NCI-H774 (cell line): Measurements from ENCODE around the gene RGPD3.
"Not testable (repeated sequence)": the region's sequence is repeated elsewhere in the genome, so short reads cannot be mapped to it uniquely, and the experiment has no call there.

ENCODE experiments used
- DNase-seq: peaks from one replicate; lab custom pipeline; 2025; lab: John Stamatoyannopoulos, UW

RGPD3 gene

GRCh38 chr2:106468107-106468506 lies at the start of gene RGPD3:
TSS of gene RGPD3 (minus strand) at chr2:106468413. CDS start at chr2:106468288, 125 bp downstream.
- not testable (repeated sequence) for DNase-seq

GRCh38 chr2:106517329-106517728 lies 49.1 kb upstream of the RGPD3 start:
- DNase-seq = no peak

GRCh38 chr2:106516864-106517263 lies 48.7 kb upstream of the RGPD3 start:
- DNase-seq = no peak

DNA sequence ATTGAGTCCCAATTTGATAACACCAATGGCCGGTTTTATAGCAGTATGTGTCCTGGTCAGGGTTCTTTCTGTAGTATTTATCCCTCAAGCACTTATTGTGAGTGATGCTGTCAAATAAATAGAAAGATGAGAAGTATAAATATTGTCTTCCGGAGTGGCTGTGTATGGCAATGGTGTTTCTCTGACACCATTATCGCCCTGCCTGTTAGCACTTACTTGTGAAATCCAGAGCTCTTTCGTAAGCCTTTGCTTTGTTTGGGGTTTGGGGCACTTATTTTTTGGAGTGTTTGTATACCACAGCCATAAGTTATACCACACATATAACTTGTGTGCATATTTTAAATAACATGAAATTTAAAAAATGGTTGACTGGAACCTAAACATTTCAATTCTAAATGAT lies 48.2 kb upstream of the RGPD3 start:
- DNase-seq = no peak

DNA sequence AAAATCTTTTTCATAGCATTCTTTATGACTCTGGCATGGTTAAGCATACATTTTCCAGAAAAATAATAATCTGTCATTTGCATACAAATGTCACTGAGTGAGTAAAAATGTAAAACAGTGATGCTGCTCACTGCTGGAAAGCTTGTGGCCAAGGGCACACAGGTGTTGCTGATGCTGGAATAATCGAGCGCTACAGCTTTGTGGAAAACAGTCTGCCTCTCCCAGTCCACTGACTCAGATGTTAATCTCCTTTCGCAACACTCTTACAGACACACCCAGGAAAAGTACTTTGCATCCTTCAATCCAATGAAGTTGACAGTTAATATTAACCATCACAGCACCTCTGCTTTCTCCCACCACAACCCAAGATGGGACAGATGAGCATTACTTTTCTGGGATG lies 46.6 kb upstream of the RGPD3 start:
- not testable (repeated sequence) for DNase-seq

DNA sequence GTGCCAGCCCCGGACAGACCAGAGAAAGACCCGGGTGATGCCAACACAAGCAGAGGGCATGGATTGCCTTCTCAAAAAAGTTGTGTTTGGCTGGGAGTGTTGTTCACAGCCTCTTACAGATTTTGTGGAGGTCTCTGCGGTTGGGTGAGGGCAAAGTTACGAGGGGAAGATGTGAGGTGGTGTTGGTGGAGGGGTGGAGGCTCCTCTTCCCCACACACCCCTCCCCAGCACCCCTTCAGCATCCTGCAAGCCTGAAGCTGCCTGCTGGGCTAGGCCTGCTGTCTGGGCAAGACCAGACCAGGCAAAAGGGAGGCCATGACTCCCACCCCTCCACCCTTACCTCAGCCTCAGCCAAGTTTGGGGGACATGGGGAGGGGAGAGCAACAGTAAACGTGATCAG lies 45.2 kb upstream of the RGPD3 start:
- DNase-seq = not testable (repeated sequence)

GRCh38 chr2:106511934-106512333 lies 43.7 kb upstream of the RGPD3 start:
- not testable (repeated sequence) for DNase-seq

- not testable (repeated sequence) for DNase-seq
Measured at GRCh38 chr2:106511476-106511901, 43.3 kb upstream of the RGPD3 start.

- DNase-seq = not testable (repeated sequence)
Measured at GRCh38 chr2:106510791-106511190, 42.6 kb upstream of the RGPD3 start.

GRCh38 chr2:106509374-106509770 lies 41.2 kb upstream of the RGPD3 start:
- DNase-seq = not testable (repeated sequence)

DNA sequence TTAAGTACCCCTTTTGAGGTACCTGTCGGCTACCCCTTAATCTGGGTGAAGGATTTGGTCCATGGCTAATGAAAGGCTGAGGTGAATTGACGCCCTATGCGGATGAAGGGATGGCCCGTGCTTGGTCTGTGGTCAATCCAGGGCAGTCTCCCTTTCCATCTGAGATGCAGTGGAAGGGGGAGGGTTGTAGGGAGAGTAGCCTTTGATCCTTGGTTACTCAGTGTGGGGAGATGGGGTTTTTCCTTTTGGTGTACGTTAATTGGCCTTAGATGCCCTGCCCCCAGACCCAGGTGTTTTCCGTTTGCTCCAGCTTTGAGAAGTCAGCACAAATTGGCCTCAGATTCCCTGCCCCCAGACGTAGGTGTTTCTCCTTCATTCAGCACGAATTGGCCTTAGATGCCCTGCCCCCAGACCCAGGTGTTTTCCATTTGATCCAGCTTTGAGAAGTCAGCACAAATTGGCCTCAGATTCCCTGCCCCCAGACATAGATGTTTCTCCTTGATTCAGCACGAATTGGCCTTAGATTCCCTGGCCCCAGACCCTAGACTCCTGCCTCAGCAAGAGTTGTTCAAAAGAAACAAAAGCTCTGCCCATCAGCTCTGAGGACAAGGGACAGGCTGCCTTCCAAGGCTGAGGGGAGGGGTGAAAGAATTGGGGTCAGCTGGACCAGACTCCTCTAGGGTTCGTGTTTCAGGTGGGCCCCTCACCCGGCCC lies 40.6 kb upstream of the RGPD3 start:
- DNase-seq = not testable (repeated sequence)

DNA sequence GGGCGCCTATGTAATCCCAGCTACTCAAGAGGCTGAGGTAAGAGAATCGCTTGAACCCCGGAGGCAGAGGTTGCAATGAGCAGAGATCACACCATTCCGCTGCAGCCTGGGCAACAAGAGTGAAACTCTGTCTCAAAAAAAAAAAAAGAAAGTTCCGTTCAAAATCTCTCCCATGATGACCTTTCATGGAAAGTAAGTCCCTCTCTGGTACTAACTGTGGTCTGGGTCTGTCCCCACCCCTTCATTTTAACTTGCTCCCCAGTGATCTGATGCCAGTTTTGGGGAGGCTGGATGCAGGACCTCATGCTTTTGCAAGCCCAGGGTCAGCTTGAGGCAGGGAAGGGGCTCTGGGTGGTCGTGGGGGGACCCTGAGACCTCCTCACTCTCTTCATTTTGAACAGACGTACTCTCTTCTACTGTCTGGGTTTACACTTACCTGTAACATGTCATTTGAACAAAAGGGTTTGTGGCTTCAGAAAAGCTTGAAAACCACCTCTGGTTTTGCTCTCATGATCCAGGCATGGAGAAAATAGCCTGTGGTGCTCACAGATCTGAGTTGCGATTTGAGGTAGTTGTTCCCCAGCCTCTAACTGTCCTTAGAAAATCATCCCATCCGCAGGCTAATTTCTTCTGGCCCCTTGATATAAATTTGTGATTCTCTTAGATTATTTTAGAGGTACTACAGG lies 37.9 kb upstream of the RGPD3 start:
- DNase-seq = not testable (repeated sequence)

DNA sequence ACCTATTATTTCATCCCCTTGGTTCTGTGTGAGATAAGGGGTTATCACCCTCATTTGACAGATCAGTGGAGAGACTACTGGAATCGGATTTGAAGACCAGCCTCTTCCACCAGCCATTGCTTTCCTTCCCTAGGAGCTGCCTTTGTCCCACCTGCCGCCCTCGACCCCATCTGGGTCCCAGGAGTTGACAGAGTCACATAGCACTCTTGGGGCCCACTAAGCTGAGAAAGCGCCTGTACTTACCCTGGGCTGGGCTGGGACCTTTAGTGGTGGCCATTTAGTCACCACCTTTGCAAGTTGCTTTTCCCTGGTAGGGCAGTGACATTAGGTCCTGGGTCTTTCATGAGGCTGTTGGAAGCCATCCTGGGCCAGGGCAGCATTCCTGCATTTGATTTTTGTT lies 36.6 kb upstream of the RGPD3 start:
- not testable (repeated sequence) for DNase-seq

DNA sequence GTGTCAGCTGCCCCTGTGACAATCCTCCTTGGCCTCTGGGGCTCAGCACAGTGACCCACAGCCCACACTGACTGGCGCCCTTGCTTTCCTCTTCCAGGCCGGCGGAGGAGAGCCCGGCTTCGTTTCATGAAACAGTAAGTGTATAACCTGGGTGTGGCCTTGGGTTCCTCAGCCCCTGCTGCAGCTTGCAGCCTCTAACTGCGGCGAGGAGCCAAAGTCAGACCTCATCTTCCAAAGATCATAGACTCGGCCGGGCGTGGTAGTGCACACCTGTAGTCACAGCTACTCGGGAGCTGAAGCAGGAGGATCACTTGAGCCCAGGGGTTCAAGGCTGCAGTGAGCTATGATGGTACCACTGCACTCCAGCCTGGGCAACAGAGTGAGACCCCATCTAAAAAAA lies 36.0 kb upstream of the RGPD3 start:
- not testable (repeated sequence) for DNase-seq

DNA sequence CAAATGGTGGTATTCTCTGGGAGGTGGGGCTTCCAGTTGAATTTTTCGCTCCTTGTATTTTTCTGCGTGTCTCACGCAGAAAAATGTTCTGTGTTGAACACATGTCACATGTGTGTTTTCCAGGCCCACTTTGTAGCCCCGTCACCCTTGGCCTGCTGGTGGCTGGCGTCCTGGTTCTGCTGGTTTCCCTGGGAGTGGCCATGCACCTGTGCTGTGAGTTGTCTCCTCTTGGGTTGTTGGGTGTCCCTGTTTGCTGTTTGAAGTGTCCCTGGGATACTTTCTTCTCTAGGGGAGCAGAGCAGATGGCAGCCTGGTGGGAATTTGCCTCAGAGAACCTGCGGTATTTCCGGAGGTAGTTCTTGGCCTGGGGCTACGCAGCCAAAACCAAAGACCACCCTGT lies 34.1 kb upstream of the RGPD3 start:
- not testable (repeated sequence) for DNase-seq

DNA sequence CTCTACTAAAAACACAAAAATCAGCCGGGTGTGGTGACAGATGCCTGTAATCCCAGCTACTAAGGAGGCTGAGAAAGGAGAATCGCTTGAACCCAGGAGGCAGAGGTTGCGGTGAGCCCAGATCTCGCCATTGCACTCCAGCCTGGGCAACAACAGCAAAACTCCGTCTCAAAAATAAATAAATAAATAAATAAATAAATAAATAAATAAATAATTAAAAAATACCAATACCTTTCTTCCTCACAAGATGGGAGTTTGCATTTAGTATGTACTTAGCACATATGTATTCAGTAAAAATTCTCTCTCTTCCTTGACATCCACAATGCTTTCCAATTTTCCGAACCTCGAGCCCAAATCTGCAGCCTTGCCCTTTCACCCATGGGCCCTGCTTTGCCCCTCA lies 32.1 kb upstream of the RGPD3 start:
- not testable (repeated sequence) for DNase-seq

- not testable (repeated sequence) for DNase-seq
Measured at GRCh38 chr2:106498549-106498948, 30.3 kb upstream of the RGPD3 start.

- DNase-seq = not testable (repeated sequence)
Measured at GRCh38 chr2:106492913-106493312, 24.7 kb upstream of the RGPD3 start.

- DNase-seq = not testable (repeated sequence)
Measured at GRCh38 chr2:106492399-106492798, 24.2 kb upstream of the RGPD3 start.

DNA sequence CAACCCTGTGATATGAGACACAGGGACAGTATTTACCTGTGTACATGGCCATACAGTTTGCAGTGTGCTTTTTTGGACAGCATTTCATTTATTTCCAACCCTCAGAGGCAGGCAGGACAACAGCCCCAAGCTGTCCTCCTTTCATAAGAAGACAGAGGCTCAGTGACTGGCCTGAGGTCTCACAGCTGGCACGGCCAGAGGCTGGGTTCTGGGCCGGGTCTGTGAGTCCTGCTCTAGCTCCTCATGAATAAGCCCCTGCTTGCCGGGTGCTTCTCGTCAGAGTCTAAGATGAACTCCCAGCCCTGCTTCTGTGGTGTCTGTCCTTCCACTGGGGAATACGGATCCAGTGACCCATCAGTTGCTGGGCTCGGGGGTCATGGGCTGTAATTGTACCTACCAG lies 21.5 kb upstream of the RGPD3 start:
- DNase-seq = not testable (repeated sequence)

GRCh38 chr2:106487386-106488191 lies 19.4 kb upstream of the RGPD3 start:
- DNase-seq = not testable (repeated sequence)
